Liver (tissue), 9 donors: Measurements from ENCODE around the gene MAGEF1. TPM values are rescaled to one million over a fixed set of nuclear protein-coding genes. Genes with fewer than 3 reads are reported as not detected.

Source experiments
- DNase-seq: peaks from one replicate; pipeline ENCODE4 v3.0.0-alpha.2; 2017; ENCODE audit warnings: low spot score
- H3K27ac ChIP-seq, 2 donors: one replicate each; pipeline ENCODE4 v1.7.0; 2013; ENCODE audit warnings: inconsistent platforms in 2 of 2, low read length in 2 of 2, control low read depth in 1 of 2, low read depth in 1 of 2, mild to moderate bottlenecking in 1 of 2
- H3K27me3 ChIP-seq, 4 donors: one replicate each; pipeline versions ENCODE4 v1.6.1 to v1.7.0; 2013; ENCODE audit warnings: low read length in 3 of 4, inconsistent platforms in 1 of 4, mild to moderate bottlenecking in 1 of 4, moderate library complexity in 1 of 4; ENCODE audit not compliant: control insufficient read depth in 4 of 4, insufficient read depth in 4 of 4
- H3K36me3 ChIP-seq, 4 donors: one replicate each; pipeline versions ENCODE4 v1.6.1 to v1.7.0; 2013; ENCODE audit warnings: low read length in 3 of 4, mild to moderate bottlenecking in 3 of 4, low read depth in 1 of 4, moderate library complexity in 1 of 4; ENCODE audit not compliant: control insufficient read depth in 4 of 4, insufficient read depth in 3 of 4
- H3K4me1 ChIP-seq, 4 donors: one replicate each; pipeline versions ENCODE4 v1.6.1 to v1.7.0; 2013; ENCODE audit warnings: low read length in 3 of 4, mild to moderate bottlenecking in 3 of 4, moderate library complexity in 1 of 4; ENCODE audit not compliant: control insufficient read depth in 4 of 4, insufficient read depth in 4 of 4
- H3K4me3 ChIP-seq, 3 donors: one replicate each; pipeline versions ENCODE4 v1.6.1 to v1.7.0; 2013; ENCODE audit warnings: low read length in 3 of 3, control low read depth in 1 of 3, low read depth in 1 of 3, mild to moderate bottlenecking in 1 of 3
- H3K9ac ChIP-seq, 2 donors: one replicate each; pipeline ENCODE4 v1.7.0; 2013; ENCODE audit warnings: low read length in 2 of 2, mild to moderate bottlenecking in 2 of 2, moderate library complexity in 2 of 2, control low read depth in 1 of 2, low read depth in 1 of 2
- H3K9me3 ChIP-seq, 4 donors: one replicate each; pipeline versions ENCODE4 v1.6.1 to v1.7.0; 2013; ENCODE audit warnings: low read length in 3 of 4; ENCODE audit not compliant: control insufficient read depth in 4 of 4
- EGR1 ChIP-seq, 2 donors: IDR thresholded peaks; 2 replicates each; pipeline ENCODE4 v1.6.1; 2016 to 2018; ENCODE audit warnings: antibody characterized with exemption in 2 of 2, low read depth in 2 of 2
- FOXA1 ChIP-seq: IDR thresholded peaks from 2 replicates; pipeline ENCODE4 v1.6.1; 2016; ENCODE audit warnings: antibody characterized with exemption
- FOXA2 ChIP-seq: IDR thresholded peaks from 2 replicates; pipeline ENCODE4 v1.6.1; 2016; ENCODE audit warnings: antibody characterized with exemption
- GABPA ChIP-seq, 2 donors: IDR thresholded peaks in 1 of 2; conservative IDR thresholded peaks in 1 of 2; 2 replicates each; pipeline ENCODE4 v1.6.1; 2016; ENCODE audit warnings: antibody characterized with exemption in 2 of 2, mild to moderate bottlenecking in 1 of 2, moderate library complexity in 1 of 2
- HNF4G ChIP-seq: IDR thresholded peaks from 2 replicates; pipeline ENCODE4 v1.6.1; 2016; ENCODE audit warnings: antibody characterized with exemption
- JUND ChIP-seq, 2 donors: IDR thresholded peaks; 2 replicates each; pipeline ENCODE4 v1.6.1; 2016; ENCODE audit warnings: antibody characterized with exemption in 2 of 2
- MAX ChIP-seq: IDR thresholded peaks from 2 replicates; pipeline ENCODE4 v1.6.1; 2016; ENCODE audit warnings: antibody characterized with exemption
- NR2F2 ChIP-seq: IDR thresholded peaks from 2 replicates; pipeline ENCODE4 v1.6.1; 2016; ENCODE audit warnings: antibody characterized with exemption
- RAD21 ChIP-seq, 2 donors: IDR thresholded peaks; 2 replicates each; pipeline ENCODE4 v1.6.1; 2016; ENCODE audit warnings: antibody characterized with exemption in 2 of 2, mild to moderate bottlenecking in 2 of 2
- RXRA ChIP-seq, 2 donors: IDR thresholded peaks; 2 replicates each; pipeline ENCODE4 v1.6.1; 2017 to 2018; ENCODE audit warnings: antibody characterized with exemption in 2 of 2, mild to moderate bottlenecking in 1 of 2
- SP1 ChIP-seq: IDR thresholded peaks from 2 replicates; pipeline ENCODE4 v1.6.1; 2018; ENCODE audit warnings: antibody characterized with exemption, mild to moderate bottlenecking
- TAF1 ChIP-seq: conservative IDR thresholded peaks from 2 replicates; pipeline ENCODE4 v1.6.1; 2016; ENCODE audit warnings: antibody characterized with exemption, mild to moderate bottlenecking
- YY1 ChIP-seq: IDR thresholded peaks from 2 replicates; pipeline ENCODE4 v1.6.1; 2016; ENCODE audit warnings: antibody characterized with exemption, mild to moderate bottlenecking
- WGBS: extraction: QIAGEN DNeasy Blood & Tissue Kit; methylation state at CpG from one replicate; pipeline ENCODE4 v1.1.7; 2013; 5-methylcytosine and 5-hydroxymethylcytosine counted together
- polyA plus RNA-seq, 2 donors: library from polyadenylated mRNA; stranded (reverse) in 1 of 2; unstranded in 1 of 2; fragments of 200-250 nt in 1 of 2; fragments of >200 nt in 1 of 2; fragmentation: Nextera tagmentation in 1 of 2; extraction: Ambion mirVana in 1 of 2; gene quantifications; one replicate each; pipeline versions ENCODE4 v1.2.1 to v1.2.3, GENCODE V29; 2013 to 2015
- total RNA-seq, 2 donors: library from RNA; depleted of rRNA; stranded (reverse); fragments of >200 nt; gene quantifications; one replicate each; pipeline ENCODE4 v1.2.3, GENCODE V29; 2014
- TF ChIP-seq, protein P1 (sequence below): IDR thresholded peaks from 2 replicates; pipeline ENCODE4 v1.6.1; 2016; ENCODE audit warnings: antibody characterized with exemption, mild to moderate bottlenecking
- TF ChIP-seq, protein P2 (sequence below): IDR thresholded peaks from 2 replicates; pipeline ENCODE4 v1.6.1; 2016; ENCODE audit warnings: antibody characterized with exemption
- TF ChIP-seq, protein P3 (sequence below): IDR thresholded peaks from 2 replicates; pipeline ENCODE4 v1.6.1; 2016; ENCODE audit warnings: antibody characterized with exemption
- donor health status: healthy.
- donor health status: healthy.
- donor health status: healthy.
- donor health status: healthy.
- donor health status: healthy.

MAGEF1 gene
- total and polyA plus RNA-seq, 4 donors = 12.9 to 15.5 (median 14.3) TPM

GRCh38 chr3:184663756-184664155 is 48.1 kb downstream of the MAGEF1 start:
- H3K4me1 ChIP-seq = no peaks in the 10 kb centered on the region
- no peak for DNase-seq
- H3K4me3 ChIP-seq = no peak overlapping the region
- H3K9ac ChIP-seq = no peak overlapping the region
- H3K27ac ChIP-seq = no peak overlapping the region
- 84% methylated on average over 12 of the region's 12 CpGs for WGBS
- no peak for TF ChIP-seq JUND (IDR thresholded peaks at IDR 0.05)
- TF ChIP-seq RAD21 (IDR thresholded peaks at IDR 0.05) = no peak
- TF ChIP-seq TAF1 = no peak
- TF ChIP-seq EGR1 (IDR thresholded peaks at IDR 0.05; ENCODE audit: low read depth in 2 of 2) = no peak
- no peak for TF ChIP-seq HNF4G
- no peak for TF ChIP-seq GABPA (IDR thresholded peaks at IDR 0.05 in 1 of 2, conservative IDR thresholded peaks at IDR 0.05 in 1 of 2)
- TF ChIP-seq, protein P1, sequence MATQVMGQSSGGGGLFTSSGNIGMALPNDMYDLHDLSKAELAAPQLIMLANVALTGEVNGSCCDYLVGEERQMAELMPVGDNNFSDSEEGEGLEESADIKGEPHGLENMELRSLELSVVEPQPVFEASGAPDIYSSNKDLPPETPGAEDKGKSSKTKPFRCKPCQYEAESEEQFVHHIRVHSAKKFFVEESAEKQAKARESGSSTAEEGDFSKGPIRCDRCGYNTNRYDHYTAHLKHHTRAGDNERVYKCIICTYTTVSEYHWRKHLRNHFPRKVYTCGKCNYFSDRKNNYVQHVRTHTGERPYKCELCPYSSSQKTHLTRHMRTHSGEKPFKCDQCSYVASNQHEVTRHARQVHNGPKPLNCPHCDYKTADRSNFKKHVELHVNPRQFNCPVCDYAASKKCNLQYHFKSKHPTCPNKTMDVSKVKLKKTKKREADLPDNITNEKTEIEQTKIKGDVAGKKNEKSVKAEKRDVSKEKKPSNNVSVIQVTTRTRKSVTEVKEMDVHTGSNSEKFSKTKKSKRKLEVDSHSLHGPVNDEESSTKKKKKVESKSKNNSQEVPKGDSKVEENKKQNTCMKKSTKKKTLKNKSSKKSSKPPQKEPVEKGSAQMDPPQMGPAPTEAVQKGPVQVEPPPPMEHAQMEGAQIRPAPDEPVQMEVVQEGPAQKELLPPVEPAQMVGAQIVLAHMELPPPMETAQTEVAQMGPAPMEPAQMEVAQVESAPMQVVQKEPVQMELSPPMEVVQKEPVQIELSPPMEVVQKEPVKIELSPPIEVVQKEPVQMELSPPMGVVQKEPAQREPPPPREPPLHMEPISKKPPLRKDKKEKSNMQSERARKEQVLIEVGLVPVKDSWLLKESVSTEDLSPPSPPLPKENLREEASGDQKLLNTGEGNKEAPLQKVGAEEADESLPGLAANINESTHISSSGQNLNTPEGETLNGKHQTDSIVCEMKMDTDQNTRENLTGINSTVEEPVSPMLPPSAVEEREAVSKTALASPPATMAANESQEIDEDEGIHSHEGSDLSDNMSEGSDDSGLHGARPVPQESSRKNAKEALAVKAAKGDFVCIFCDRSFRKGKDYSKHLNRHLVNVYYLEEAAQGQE = no peak
- TF ChIP-seq, protein P2, sequence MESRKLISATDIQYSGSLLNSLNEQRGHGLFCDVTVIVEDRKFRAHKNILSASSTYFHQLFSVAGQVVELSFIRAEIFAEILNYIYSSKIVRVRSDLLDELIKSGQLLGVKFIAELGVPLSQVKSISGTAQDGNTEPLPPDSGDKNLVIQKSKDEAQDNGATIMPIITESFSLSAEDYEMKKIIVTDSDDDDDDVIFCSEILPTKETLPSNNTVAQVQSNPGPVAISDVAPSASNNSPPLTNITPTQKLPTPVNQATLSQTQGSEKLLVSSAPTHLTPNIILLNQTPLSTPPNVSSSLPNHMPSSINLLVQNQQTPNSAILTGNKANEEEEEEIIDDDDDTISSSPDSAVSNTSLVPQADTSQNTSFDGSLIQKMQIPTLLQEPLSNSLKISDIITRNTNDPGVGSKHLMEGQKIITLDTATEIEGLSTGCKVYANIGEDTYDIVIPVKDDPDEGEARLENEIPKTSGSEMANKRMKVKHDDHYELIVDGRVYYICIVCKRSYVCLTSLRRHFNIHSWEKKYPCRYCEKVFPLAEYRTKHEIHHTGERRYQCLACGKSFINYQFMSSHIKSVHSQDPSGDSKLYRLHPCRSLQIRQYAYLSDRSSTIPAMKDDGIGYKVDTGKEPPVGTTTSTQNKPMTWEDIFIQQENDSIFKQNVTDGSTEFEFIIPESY = no peak
- no peak for TF ChIP-seq MAX
- TF ChIP-seq FOXA2 = no peak
- TF ChIP-seq SP1 = no peak
- TF ChIP-seq NR2F2 = no peak
- TF ChIP-seq FOXA1 = no peak
- no peaks in the 10 kb centered on the region for H3K9me3 ChIP-seq
- H3K27me3 ChIP-seq = no peaks in the 10 kb centered on the region
- no peaks in the 10 kb centered on the region for H3K36me3 ChIP-seq

DNA sequence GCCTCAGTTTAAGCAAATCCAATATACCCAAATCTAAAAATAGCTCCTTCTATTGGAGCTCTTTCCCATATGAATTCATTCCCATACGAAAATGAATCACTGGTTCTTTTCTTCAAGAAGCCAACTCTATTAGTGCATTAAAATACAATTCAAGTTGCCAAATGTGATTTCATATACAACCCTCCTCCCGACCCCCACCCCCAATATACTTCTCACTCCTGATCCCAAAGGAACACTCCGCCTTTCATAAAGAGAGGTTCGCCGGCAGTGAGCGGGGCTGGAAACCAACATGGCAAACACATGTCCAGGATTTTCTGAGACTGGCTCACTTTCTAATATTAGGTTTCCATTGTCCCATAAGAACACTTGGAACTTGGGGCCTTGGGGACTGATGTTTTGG is 48.5 kb downstream of the MAGEF1 start:
- H3K9me3 ChIP-seq = no peaks in the 10 kb centered on the region
- no peak for TF ChIP-seq FOXA1
- no peak for TF ChIP-seq NR2F2
- no peak for TF ChIP-seq EGR1 (IDR thresholded peaks at IDR 0.05; ENCODE audit: low read depth in 2 of 2)
- TF ChIP-seq RXRA (IDR thresholded peaks at IDR 0.05) = no peak
- no peaks in the 10 kb centered on the region for H3K36me3 ChIP-seq

GRCh38 chr3:184662187-184662586 is 49.7 kb downstream of the MAGEF1 start:
- H3K4me3 ChIP-seq = no peak overlapping the region
- TF ChIP-seq EGR1 (IDR thresholded peaks at IDR 0.05; ENCODE audit: low read depth in 2 of 2) (no peak), JUND (IDR thresholded peaks at IDR 0.05) (no peak), FOXA1 (no peak), HNF4G (no peak), YY1 (no peak)
- TF ChIP-seq, protein P1 = no peak
- TF ChIP-seq, protein P3, sequence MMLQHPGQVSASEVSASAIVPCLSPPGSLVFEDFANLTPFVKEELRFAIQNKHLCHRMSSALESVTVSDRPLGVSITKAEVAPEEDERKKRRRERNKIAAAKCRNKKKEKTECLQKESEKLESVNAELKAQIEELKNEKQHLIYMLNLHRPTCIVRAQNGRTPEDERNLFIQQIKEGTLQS = no peak
- no peak for DNase-seq
- no peaks in the 10 kb centered on the region for H3K27me3 ChIP-seq
- 72% methylated on average over 5 of the region's 5 CpGs for WGBS
- no peaks in the 10 kb centered on the region for H3K4me1 ChIP-seq
- H3K9me3 ChIP-seq = no peaks in the 10 kb centered on the region
- H3K36me3 ChIP-seq = no peaks in the 10 kb centered on the region
- no peak overlapping the region for H3K27ac ChIP-seq
- no peak overlapping the region for H3K9ac ChIP-seq

More for the DNA sequence above, 48.5 kb downstream of the MAGEF1 start:
- no peak overlapping the region for H3K4me3 ChIP-seq
- no peak for DNase-seq
- no peaks in the 10 kb centered on the region for H3K27me3 ChIP-seq
- H3K27ac ChIP-seq = no peak overlapping the region
- H3K9ac ChIP-seq = no peak overlapping the region
- no peaks in the 10 kb centered on the region for H3K4me1 ChIP-seq
- WGBS = 90% methylated on average over 6 of the region's 6 CpGs
